NCI-H69 (cell line): Measurements from ENCODE around the gene ADRB1.

Experiments used
- DNase-seq: peaks from one replicate; lab custom pipeline; 2025; lab: John Stamatoyannopoulos, UW

ADRB1 gene

GRCh38 chr10:114094795-114095194 lies 51.1 kb downstream of the ADRB1 start:
- no peak for DNase-seq

GRCh38 chr10:114095559-114096337 lies 52.1 kb downstream of the ADRB1 start:
- no peak for DNase-seq
